MCF 10A (cell line): ENCODE results near the gene TMEM131L. TPM values are rescaled to one million over a fixed set of nuclear protein-coding genes. Genes with fewer than 3 reads are reported as not detected.
A peak's percentile ranks its signal among the peaks of the same experiment; 100 is the strongest.

Experiments
- BruUV-seq: library from RNA; stranded (reverse); fragments of 400-500 nt; replicated peaks from 2 replicates; lab custom pipeline; 2021; lab: Mats Ljungman, UMichigan
- CTCF ChIA-PET: fragments of 300-600 bp; sonication (Branson Sonifier 250); formaldehyde crosslinking; extraction: SDS; loops from one replicate; lab custom pipeline; 2021; ENCODE audit warnings: antibody characterized with exemption, inconsistent platforms; lab: Yijun Ruan, JAX
- POLR2A ChIA-PET: fragments of 300-600, 350-650 bp; sonication (Branson Sonifier 250); formaldehyde crosslinking; extraction: SDS; loops from one replicate; lab custom pipeline; 2020; ENCODE audit warnings: antibody characterized with exemption, inconsistent platforms; lab: Yijun Ruan, JAX
- DNase-seq: peaks from one replicate; pipeline ENCODE4 v3.0.0-alpha.2; 2018; ENCODE audit not compliant: unreplicated experiment
- H3K27ac Mint-ChIP-seq: one replicate; pipeline ENCODE4 v1.8.0; 2022; ENCODE audit warnings: mild to moderate bottlenecking, low read depth, mixed read lengths; ENCODE audit not compliant: unreplicated experiment
- H3K27me3 Mint-ChIP-seq: one replicate; pipeline ENCODE4 v1.8.0; 2022; ENCODE audit warnings: mixed read lengths; ENCODE audit not compliant: insufficient read depth, unreplicated experiment
- H3K36me3 Mint-ChIP-seq: one replicate; pipeline ENCODE4 v1.8.0; 2022; ENCODE audit warnings: mild to moderate bottlenecking, moderate library complexity, mixed read lengths; ENCODE audit not compliant: insufficient read depth, unreplicated experiment
- H3K4me1 Mint-ChIP-seq: one replicate; pipeline ENCODE4 v1.8.0; 2022; ENCODE audit warnings: mixed read lengths; ENCODE audit not compliant: insufficient read depth, unreplicated experiment
- H3K4me3 Mint-ChIP-seq: one replicate; pipeline ENCODE4 v1.8.0; 2022; ENCODE audit warnings: mild to moderate bottlenecking, moderate library complexity, mixed read lengths; ENCODE audit not compliant: unreplicated experiment
- H3K9me3 Mint-ChIP-seq: one replicate; pipeline ENCODE4 v1.8.0; 2022; ENCODE audit warnings: mixed read lengths; ENCODE audit not compliant: unreplicated experiment
- intact Hi-C: fragments of 100-400 bp; cut with micrococcal nuclease; formaldehyde crosslinking; loops from 2 replicates; pipeline ENCODE4 v1.14.1; 2022
- total RNA-seq: library from RNA; stranded (reverse); gene quantifications from 2 replicates; pipeline ENCODE4 v1.2.3, GENCODE V29; 2022
- TF ChIP-seq, protein P1 (sequence below): fragments of 200-600 bp; IDR thresholded peaks from one replicate; pipeline ENCODE4 v1.8.0; 2022; ENCODE audit warnings: antibody characterized with exemption, mild to moderate bottlenecking; ENCODE audit not compliant: unreplicated experiment

The TMEM131L gene
- total RNA-seq, 1 experiment from 2014 or later = 10.1 TPM

DNA sequence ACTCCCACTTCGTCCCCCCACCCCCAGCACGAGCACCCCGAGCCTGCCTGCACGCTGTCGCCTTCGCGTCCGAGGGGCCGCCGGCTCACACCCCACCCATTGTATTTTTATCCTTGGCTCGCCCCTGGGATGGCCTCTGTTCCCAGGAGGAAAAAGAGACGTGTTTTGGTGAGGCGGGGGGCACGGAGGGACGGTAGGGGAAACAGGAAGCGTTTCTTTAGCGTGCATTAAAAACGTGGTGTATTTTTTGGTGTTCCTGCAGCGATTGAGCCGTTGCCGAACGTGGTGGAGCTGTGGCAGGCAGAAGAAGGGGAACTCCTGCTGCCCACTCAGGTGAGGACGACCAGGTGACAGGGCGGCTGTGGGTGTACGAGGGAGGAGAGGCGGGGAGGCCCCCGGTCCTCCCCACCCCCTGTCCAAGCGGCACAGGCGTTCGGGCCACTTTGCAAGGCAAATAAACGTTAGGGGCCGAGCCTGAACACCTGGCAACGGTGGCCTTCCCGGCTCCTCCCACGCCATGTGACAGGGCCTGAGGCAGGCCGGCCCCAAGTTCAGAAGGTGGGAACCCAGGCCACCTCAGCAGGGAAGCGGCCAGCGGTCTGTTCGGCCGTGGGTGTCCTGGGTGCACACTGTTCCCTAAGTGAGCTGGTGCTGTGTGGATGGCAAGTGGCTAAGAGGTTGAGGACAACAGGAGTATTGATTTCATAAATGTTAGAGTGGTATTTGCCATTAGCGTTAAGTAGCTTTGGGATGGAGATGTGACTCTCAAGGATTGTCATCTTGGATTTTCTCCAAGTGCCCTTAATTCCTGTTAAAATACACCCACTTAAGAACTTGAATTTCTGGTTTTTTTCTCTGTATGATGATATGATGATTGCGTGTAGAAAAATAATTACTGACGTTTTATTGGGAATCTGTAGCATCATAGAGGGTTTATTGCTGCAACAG, 1.1 kb downstream of the TMEM131L start:
- ChIA-PET POLR2A (interaction anchor here (0.5 to 11.1 kb wide), 20 partner anchors 11 to 325 kb away, joined by 3 to 196 read pairs (median 3); no protein-coding TSS in a partner anchor), CTCF (interaction anchor here (0.5 to 4.0 kb wide), 22 partner anchors 12 to 881 kb away, joined by 3 to 44 read pairs (median 4); partner anchors contain the start of gene MND1)
- H3K4me1 Mint-ChIP-seq = peaks cover 27% of the 10 kb centered on the region
- TF ChIP-seq, protein P1, sequence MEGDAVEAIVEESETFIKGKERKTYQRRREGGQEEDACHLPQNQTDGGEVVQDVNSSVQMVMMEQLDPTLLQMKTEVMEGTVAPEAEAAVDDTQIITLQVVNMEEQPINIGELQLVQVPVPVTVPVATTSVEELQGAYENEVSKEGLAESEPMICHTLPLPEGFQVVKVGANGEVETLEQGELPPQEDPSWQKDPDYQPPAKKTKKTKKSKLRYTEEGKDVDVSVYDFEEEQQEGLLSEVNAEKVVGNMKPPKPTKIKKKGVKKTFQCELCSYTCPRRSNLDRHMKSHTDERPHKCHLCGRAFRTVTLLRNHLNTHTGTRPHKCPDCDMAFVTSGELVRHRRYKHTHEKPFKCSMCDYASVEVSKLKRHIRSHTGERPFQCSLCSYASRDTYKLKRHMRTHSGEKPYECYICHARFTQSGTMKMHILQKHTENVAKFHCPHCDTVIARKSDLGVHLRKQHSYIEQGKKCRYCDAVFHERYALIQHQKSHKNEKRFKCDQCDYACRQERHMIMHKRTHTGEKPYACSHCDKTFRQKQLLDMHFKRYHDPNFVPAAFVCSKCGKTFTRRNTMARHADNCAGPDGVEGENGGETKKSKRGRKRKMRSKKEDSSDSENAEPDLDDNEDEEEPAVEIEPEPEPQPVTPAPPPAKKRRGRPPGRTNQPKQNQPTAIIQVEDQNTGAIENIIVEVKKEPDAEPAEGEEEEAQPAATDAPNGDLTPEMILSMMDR = no peak
- peak overlapping the region; percentile 87 for H3K4me3 Mint-ChIP-seq
- H3K36me3 Mint-ChIP-seq = peaks cover 5% of the 10 kb centered on the region
- intact Hi-C loops = loop anchor here (1.0 kb wide), 3 partner anchors 19 to 122 kb away; no protein-coding TSS in a partner anchor
- BruUV-seq = no TSS peak
- H3K27me3 Mint-ChIP-seq = no peaks in the 10 kb centered on the region
- DNase-seq = peak; percentile 55
- no peak overlapping the region for H3K27ac Mint-ChIP-seq
- no peaks in the 10 kb centered on the region for H3K9me3 Mint-ChIP-seq

- ChIA-PET CTCF (interaction anchor here (0.5 to 4.0 kb wide), 15 partner anchors 12 to 880 kb away, joined by 3 to 44 read pairs (median 4); partner anchors contain the start of gene MND1), POLR2A (interaction anchor here (0.5 to 11.1 kb wide), 18 partner anchors 10 to 325 kb away, joined by 3 to 196 read pairs (median 3); no protein-coding TSS in a partner anchor)
- TF ChIP-seq, protein P1 = no peak
- DNase-seq = no peak
- Mint-ChIP-seq H3K4me3 (peak overlapping the region; percentile 87), H3K27ac (no peak overlapping the region), H3K4me1 (peaks cover 32% of the 10 kb centered on the region), H3K27me3 (no peaks in the 10 kb centered on the region), H3K9me3 (no peaks in the 10 kb centered on the region), H3K36me3 (peaks cover 5% of the 10 kb centered on the region)
- BruUV-seq = TSS peak; percentile 27
- intact Hi-C loops = no loop called here
Measured at GRCh38 chr4:153467897-153468262, 1.7 kb downstream of the TMEM131L start.

- POLR2A ChIA-PET = interaction anchor here (0.7 to 11.1 kb wide), 12 partner anchors 9 to 123 kb away, joined by 3 to 196 read pairs (median 4); no protein-coding TSS in a partner anchor
- no peak for DNase-seq
- intact Hi-C loops = no loop called here
- peaks cover 6% of the 10 kb centered on the region for H3K36me3 Mint-ChIP-seq
- H3K27ac Mint-ChIP-seq = peak overlapping the region; percentile 64
- H3K27me3 Mint-ChIP-seq = no peaks in the 10 kb centered on the region
- TF ChIP-seq, protein P1 = no peak
- no peaks in the 10 kb centered on the region for H3K9me3 Mint-ChIP-seq
- CTCF ChIA-PET = interaction anchor here (0.6 to 3.9 kb wide), 10 partner anchors 11 to 124 kb away, joined by 3 to 27 read pairs (median 4); partner anchors contain the start of gene MND1
- BruUV-seq = no TSS peak
- H3K4me3 Mint-ChIP-seq = peak overlapping the region; percentile 87
- peaks cover 36% of the 10 kb centered on the region for H3K4me1 Mint-ChIP-seq
Measured at GRCh38 chr4:153468587-153468986, 2.4 kb downstream of the TMEM131L start.
